HG03457 (cell line): ENCODE data around the gene FAM151B.
"Not testable (repeated sequence)": the region's sequence is repeated elsewhere in the genome, so short reads cannot be mapped to it uniquely, and the experiment has no call there.

Experiments
- ATAC-seq: cut with Tn5 transposase; IDR thresholded peaks from one replicate; pipeline ENCODE4 v1.9.1; 2021; ENCODE audit warnings: moderate number of reproducible peaks; ENCODE audit not compliant: unreplicated experiment

Gene FAM151B

GRCh38 chr5:80502800-80503199 lies 14.9 kb downstream of the FAM151B start:
- ATAC-seq = no peak

DNA sequence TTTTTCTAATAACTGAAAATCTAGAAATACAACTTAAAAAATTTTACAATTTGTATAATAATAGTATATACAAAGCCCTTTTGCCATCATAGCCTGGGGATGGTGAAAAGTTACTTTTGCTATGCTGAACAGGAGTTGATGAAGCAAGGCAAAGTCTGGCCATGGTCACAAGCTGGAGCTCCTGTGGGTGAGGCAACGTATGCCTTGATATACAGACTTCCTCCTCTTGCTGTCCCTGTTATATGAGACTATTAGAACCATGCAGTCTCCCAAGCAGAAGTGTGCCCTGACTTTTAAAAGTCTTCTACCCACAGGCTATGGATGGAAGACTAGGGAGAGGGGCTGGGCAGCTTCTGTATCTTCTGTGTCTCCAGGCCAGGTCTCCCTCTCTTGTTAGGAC lies 15.7 kb downstream of the FAM151B start:
- no peak for ATAC-seq

GRCh38 chr5:80504833-80505232 lies 16.9 kb downstream of the FAM151B start:
- ATAC-seq = no peak

DNA sequence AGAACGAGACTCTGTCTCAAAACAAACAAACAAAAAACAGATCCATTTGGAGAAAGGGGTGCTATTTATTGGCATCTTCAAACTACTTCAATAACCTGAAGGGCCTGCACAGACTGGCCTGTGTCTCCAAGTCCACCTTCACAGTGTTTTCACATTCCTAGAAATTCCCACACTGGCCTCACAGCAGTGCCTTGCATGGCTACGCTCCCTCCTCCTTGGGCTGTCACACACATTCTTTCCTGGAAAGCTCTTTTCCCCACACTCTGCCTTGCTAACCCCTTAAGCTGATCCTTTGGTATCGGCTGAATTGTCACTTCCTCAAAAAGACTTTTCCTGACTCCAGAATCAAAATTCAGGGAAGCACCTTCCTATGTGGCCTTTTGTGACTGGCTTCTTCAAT lies 19.8 kb downstream of the FAM151B start:
- ATAC-seq = no peak

GRCh38 chr5:80508844-80509243 lies 20.9 kb downstream of the FAM151B start:
- no peak for ATAC-seq

DNA sequence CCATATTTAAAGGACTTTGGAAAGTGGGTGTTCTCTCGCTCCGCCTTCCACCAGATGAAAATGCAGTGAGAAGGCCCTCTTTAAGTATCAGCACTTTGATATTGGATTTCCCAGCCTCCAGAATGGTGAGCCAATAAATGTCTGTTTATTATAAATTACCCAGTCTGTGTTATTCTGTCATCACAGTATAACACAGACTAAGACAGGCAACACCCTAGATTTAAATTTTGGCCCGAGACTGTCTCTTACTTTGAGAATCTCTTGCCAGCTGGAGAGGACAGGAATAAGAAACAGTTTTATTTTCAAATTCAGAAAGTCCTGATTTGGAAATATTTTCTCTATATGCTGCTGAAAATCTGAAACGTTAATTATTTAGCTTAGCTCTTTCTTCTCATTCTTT lies 21.5 kb downstream of the FAM151B start:
- no peak for ATAC-seq

DNA sequence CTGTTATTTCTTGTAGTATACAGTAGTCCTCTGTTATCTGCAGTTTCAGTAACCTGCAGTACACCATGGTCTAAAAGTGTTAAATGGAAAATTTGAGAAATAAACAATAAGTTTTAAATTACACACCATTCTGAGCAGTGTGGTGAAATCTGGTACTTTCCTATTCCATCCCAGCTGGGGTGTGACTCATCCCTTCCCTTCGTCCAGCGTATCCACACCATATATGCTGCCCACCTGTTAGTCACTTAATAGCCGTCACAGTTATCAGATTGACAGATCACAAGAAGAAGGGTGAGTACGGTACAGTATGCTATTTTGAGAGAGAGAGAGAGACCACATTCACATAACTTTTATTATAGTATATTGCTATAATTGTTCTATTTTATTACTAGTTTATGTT lies 28.9 kb downstream of the FAM151B start:
- peak; percentile 69 for ATAC-seq

DNA sequence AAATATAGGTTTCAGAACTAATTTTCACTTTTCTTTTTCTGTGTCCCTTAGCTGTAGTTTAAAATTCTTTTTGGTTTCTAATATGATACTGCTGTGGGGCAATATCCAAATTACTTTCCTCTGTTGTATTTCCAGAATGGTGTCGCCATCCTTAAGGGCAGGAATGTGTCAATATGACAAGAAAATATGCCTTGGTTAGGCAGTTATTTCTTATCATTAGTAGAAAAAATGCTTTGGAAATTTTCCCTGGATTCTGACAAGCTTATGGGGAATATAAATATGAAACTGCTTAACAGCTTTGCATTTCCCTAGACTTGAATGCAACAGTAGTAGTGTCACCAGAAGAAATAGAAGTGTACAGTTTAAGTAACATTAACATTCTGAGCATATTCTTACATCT lies 52.8 kb downstream of the FAM151B start:
- no peak for ATAC-seq

GRCh38 chr5:80541392-80541791 lies 53.5 kb downstream of the FAM151B start:
- no peak for ATAC-seq

DNA sequence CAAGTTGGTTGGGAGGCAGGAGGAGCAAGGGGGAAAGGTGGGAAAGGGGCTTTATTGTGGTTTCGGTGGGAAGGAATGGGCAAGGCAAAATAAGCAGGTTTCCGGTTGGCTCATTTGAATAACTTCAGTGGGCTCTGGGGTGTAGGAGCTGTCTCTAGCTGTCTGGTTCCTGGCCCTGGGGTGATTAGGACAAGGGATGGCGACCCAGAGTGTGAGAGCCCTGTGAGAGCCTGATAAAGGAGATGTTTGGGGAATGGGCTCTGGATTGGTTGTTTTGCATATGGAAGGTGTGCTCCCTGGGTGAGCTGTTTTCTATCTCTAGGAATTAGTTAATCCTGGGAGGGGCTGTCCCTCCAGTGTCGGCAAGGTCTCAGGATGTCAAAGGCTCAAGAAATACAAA lies 66.7 kb downstream of the FAM151B start:
- no peak for ATAC-seq

- no peak for ATAC-seq
Measured at GRCh38 chr5:80555099-80555498, 67.2 kb downstream of the FAM151B start.

GRCh38 chr5:80559244-80559643 lies 71.3 kb downstream of the FAM151B start:
- ATAC-seq = no peak

GRCh38 chr5:80565330-80565729 lies 77.4 kb downstream of the FAM151B start:
- ATAC-seq = no peak

DNA sequence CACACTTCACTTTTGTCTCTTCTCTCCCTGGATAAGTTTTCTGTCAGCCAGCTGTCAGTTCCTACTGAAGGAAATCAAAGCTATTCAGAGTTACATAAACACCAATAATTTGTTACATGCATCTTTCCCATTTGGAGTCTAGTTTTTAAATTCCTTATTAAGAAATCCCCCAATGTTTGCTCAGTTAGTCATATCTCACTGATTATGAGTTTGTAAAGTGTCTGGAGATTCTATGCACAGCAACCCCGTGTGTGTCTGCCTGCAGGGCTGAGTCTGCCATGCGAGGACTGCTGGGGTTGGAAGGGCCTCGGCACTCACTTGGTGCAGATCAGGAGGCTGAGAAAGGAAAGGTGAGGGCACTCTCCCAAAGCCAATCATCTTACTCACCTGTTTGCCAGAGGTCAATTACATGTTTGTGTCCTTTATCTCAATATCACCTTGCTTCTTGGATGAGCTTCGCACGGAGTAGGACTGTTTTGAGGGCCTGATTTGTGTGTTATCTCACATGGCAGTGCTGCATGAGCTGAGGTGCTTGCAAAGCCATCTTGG lies 78.9 kb downstream of the FAM151B start:
- no peak for ATAC-seq

DNA sequence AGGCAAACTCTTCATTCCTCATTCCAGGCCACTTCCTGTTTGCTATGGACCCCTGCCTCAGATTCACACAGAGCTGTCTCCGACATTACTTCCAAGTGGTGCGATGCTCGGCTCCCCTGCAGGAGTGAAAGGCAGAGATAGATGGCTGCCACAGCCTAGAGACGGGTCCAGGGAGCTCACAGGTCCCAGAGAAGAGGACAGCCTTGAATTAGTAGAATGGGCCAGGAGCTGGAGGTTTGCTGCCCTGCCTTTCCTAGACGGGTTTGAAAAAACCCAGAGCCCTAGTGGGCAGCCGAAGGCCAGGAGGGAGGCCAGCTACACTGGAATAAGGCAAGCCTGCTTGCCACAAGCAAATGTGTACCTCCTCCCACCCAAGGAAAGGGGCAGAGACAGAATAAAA lies 80.4 kb downstream of the FAM151B start:
- ATAC-seq = no peak

DNA sequence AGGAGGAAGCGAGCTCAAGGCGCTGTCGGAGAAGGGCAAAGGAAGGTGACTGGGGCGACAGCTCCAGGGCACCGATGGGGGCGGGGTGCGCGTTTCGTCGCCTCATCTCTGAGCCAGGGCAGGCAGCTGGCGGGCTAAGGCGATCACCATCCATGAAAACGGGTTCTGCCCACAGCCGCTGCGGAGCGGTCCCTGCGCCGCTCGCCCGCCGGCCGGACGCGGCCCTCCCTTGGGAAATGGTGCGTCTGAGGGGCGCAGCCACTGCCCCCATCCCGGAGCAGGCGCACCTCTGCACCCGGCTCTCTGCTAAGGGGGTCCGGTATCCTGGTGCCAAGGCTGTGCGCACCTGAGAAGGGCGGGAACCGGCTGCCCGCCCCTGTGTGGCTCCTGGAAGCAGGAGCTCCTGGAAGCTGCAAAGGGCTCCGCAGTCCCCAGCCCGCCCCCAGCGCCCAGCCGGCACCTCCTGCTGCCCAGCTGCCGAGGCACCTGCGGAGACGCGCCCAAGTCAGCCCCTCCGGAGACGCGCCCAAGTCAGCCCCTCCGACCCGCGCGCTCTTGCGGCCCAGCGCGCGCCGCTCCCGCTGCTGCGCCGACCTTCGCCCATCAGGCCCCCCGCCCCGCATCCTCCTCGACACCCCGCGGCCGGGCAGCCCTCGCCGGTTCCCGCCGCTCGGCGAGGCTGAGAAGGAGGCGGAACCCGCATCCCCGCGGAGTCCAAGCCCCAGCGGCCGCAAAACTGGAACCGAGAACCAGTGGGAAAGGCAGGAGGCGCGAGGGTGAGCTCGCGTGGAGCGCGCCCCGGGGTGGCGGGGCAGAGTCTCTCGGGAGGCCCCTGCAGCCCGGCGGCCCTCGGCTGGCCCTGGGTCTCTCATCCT lies 81.4 kb downstream of the FAM151B start:
- no peak for ATAC-seq

- no peak for ATAC-seq
Measured at GRCh38 chr5:80569961-80570786, 82.3 kb downstream of the FAM151B start, which contains the start of gene ANKRD34B. TSS of gene ANKRD34B (minus strand) at chr5:80570280. CDS start at chr5:80560019, 10,261 bp downstream.

GRCh38 chr5:80573062-80573461 lies 85.2 kb downstream of the FAM151B start:
- ATAC-seq = no peak

DNA sequence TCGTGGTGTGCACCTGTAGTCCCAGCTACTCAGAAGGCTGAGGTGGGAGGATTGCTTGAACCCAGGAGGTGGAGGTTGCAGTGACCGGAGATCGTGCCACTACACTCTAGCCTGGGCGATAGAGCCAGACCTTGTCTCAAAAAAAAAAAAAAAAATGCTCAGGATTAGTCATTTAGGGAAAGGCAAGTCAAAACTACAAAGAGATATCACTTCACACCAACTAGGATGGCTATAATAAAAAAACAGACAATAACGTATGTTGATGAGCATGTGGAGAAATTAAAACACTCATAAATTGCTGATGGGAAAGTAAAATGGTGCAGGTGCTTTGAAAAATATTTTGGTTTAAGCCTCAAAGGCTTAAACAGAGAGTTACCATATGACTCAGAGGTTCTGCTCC lies 88.5 kb downstream of the FAM151B start:
- no peak for ATAC-seq

DNA sequence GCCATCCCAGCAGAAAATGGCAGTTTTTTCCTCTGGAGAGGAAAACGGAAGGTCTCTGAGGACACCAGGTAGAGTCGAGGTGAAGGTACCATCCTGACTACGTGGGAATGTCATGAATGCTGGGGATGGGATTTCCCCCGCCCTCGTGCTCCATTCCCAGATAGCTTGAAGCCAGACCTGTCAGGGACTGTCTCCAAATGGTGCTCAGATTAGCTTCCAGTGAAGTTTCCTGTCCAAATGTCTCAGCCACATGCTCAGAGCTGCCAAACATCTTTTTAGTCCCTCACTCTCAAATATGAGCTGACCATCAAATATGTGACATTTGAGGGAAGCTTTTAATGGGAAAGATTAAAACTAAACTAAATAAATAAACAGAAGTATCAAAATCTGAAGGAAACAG lies 89.8 kb downstream of the FAM151B start:
- ATAC-seq = no peak

- ATAC-seq = no peak
Measured at GRCh38 chr5:80579050-80579449, 91.2 kb downstream of the FAM151B start.

DNA sequence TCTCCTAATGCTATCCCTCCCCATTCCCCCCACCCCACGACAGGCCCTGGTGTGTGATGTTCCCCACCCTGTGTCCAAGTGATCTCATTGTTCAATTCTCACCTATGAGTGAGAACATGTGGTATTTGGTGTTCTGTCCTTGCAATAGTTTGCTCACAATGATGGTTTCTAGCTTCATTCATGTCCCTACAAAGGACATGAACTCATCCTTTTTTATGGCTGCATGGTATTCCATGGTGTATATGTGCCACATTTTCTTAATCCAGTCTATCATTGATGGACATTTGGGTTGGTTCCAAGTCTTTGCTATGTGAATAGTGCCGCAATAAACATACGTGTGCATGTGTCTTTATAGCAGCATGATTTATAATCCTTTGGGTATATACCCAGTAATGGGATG lies 92.4 kb downstream of the FAM151B start:
- not testable (repeated sequence) for ATAC-seq
